Peyer's patch (tissue), 4 donors: ENCODE results near the gene FLNA.

Experiments used
- CTCF ChIP-seq, 6 experiments: fragments of 450-650 bp in 4 of 6; fragments of 200-600 bp in 2 of 6; sonication (generic) in 1 of 6; IDR thresholded peaks; one replicate each; pipeline ENCODE4 v1.5.1; 2017 to 2019; ENCODE audit warnings: antibody characterized with exemption in 6 of 6, mild to moderate bottlenecking in 3 of 6, moderate library complexity in 1 of 6
- POLR2A ChIP-seq, 2 donors: fragments of 450-650 bp; IDR thresholded peaks; one replicate each; pipeline ENCODE4 v1.5.1; 2017; ENCODE audit warnings: antibody characterized with exemption in 2 of 2, mild to moderate bottlenecking in 2 of 2, moderate library complexity in 2 of 2

DNA sequence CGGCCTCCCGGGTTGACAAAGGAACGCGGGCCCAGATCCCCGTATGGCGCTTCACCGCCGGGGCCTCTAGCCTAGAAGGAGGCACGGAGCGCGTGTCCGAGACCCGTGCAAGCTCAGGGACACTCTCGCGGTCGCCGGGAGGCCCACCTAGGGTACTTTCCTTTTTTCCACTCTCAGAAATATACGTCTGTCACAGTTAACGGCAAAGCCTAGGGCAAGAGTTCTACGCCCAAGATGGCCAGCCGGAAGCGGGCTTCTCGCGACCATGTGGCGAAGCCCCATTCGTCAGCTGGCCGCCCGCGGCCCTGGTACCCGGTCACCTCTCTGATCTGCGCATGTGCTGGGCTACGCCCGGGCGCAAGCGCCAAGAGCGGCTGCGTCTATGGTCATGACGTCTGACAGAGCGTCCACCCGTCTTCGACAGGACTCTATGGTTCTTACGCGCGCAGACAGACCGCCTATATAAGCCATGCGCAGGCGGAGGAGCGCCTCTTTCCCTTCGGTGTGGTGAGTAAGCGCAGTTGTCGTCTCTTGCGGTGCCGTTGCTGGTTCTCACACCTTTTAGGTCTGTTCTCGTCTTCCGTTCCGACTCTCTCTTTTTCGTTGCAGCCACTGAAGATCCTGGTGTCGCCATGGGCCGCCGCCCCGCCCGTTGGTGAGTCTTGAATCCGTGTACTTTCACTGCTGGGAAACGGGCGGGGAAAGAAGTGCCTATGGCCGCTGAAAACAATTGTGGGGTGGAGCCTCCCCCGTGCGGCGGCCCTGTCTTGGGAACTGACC, 23.6 kb upstream of the FLNA start, which contains the start of gene RPL10:
- no peak for TF ChIP-seq CTCF (IDR thresholded peaks at IDR 0.05)
- peak; percentile 93 to 94 for TF ChIP-seq POLR2A (IDR thresholded peaks at IDR 0.05)
